ENCODE data around the gene CBS.
A peak's percentile ranks its signal among the peaks of the same experiment; 100 is the strongest.
"Not testable (repeated sequence)": the region's sequence is repeated elsewhere in the genome, so short reads cannot be mapped to it uniquely, and the experiment has no call there.

CBS gene

DNA sequence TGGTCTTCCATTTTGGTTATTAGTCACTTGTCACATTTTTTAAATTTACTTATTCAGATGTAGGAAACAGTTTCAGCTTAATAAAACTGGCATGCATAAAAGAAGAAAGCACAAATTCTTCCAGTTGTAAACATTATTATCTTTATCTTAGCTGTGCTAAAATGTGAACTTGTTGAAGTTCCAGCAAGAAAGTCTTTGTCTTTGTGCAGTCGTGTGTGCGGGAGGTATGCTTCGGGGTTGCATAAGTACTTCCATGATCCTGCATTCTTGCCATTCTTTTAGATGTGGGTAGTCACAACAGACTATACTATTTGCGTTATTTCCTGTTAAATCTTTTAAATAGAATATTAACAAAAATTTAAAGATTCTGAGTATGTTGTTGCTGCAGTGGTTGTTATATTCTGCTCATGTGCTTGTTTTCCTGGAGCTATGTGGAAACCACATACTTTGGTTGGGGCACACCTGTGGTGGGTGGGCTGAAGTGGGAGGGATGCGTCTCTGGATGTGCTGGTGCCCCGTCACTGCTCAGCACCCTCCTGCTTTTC lies 49.9 kb downstream of the CBS start:
- no peak for DNase-seq (ENCODE audit: low spot score)

DNA sequence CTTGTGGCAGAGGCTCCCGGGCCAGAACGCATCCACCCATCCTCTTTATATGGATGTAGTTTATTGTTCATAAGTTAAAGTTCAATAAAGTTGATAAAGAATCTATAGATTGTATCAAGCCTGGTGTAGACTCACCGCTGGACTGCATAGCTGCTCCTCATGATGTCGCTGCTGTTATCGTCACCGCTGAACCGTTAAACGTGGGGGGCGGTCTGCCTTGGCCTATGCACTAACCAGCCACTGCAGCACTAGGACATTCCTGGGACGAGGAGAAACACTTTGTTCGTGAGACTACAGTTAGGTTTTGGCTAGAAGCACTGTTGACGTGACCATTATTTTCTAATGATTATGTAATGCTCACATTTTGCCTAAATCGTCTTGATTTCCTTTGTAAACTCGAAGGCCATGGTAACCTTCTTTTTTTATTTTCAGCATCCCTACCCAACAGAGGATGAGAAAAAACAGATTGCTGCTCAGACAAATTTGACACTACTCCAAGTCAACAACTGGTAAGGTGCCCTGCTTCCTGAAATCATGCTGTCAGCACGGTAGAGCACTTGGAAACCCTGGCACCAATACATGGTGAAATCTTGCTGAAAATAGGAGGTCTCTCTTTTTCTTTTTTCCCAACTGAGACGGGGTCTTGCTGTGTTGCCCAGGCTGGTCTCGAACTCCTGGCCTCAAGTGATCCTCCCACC lies 51.0 kb downstream of the CBS start:
- no peak for DNase-seq (ENCODE audit: low spot score)

DNA sequence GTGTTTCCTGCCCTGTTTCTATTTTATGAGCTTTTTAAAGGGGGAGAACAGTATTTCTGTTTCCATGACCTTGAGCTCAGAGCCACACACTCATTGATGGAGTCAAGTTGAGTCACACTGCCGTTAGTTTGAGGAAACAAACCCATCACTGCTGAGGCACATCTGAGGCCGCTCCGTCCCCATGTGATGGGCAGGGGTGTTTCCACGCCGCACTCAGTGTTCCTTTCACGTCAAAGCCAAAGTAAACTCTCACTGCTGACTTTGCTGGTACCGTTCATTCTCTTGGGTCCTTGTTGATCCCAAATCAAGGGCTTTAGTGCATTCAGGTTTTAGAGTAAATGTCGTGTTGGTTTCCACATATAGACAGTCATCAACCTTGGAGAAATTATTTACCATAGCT lies 52.5 kb downstream of the CBS start:
- DNase-seq (ENCODE audit: low spot score), result no peak

DNA sequence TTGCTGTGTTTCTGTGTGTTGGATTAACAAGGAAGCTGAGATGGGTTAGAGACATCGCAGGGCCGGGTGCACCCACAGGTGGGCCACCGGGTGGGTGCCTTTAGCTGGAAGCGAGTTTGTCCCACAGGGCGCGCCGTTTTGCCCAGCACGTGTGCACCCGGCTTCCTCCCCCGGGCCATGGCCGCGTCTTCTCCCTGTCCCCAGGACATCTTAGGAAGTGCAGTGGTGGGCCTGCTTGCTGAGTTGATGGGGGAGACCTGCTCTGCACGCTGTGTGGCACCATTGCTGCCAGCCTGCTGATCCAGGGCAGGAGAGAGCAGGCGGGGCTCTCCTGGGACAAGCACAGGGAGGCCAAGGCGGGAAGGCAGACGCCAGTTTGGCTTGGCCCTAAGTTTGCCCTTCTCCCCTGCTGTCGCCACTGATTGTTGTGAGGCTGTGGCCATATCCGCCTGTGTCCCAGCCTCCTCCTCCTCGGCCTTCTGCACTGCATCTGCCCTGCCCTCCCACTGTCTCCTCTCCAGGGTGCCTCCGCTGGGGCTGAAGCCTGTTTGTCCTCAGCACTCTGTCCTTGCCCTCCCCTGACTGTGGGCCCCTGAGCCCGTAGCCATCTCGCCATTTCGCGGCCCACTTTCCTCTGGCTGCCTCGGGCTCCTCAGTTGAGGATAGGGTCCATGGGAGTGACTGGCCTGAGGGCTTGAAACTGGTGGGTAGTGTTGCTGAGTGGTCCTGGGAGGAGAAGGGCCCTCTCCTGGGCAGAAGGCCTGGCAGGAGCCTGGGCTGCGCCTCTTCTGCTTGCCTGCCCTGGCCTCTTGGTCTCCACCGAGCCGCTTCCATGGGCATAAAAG lies 53.7 kb downstream of the CBS start:
- DNase-seq (ENCODE audit: low spot score), result no peak

DNA sequence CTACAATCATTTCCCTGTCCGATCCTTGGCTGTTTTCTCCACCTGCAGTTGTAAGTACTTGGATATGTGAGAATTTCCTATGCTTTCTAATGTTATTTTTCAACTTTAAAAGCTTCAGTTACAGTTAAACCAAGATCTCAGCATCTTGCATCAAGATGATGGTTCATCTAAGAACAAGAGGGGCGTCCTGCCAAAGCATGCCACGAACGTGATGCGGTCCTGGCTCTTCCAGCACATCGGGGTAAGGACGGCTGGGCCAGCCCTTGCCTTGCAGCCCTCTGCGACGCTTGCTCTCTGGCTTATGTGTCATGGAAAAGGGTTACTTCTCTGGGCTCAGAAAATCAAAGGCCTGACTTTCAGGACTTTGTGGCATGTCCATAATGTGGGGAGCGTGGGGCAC lies 54.4 kb downstream of the CBS start:
- DNase-seq (ENCODE audit: low spot score), result no peak

DNA sequence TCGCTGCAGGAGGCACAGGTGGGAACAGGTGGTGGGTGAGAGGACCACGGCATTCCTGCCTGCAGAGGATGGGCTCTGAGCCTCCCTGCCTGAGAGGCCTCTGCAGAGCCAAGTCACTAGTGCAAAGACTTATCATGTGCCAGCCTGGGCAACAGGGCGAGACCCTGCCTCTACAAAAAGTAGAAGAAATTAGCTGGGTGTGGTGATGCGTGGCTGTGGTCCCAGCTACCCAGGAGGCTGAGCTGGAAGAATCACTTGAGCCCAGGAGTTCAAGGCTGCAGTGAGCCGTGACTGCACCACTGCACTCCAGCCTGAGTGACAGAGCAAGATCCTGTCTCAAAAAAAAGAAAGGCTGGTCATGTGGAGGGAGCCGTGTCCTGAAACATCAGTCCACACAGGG lies 54.9 kb downstream of the CBS start:
- DNase-seq (ENCODE audit: low spot score), result no peak

DNA sequence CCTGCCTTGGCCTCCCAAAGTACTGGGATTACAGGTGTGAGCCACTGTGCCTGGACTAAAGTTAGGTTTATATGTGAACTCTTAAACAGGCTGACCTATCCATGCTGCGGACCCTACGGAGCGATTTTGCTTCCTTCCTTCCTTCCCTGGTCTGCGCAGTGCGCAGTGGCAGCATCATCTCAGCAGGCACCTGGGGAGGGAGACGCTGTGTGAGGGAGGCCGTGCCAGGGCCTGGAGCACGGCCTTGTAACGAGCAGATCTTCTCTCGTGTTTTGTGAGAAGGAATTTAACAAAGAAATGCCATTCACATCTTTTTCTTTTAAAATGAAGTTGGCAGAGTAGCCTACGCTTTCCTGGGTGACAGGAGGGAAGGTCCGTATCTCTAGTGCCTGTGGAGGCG lies 55.5 kb downstream of the CBS start:
- no peak for DNase-seq (ENCODE audit: low spot score)

DNA sequence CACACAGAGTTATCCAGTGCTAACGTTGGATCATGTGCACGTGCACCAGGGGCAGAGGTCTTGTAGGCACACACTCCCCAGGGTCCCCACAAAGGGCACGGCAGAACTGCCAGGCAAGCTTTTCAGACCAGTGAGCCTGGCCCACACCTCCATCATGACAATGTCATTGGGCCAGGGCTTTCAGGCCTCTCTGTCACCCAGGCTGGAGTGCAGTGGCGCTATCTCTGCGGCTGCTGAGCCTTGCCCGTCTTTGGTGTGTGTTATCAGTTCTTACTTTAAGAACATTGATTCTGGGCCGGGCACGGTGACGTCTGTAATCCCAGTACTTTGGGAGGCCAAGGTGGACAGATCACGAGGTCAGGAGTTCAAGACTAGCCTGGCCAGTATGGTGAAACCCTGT lies 57.1 kb downstream of the CBS start:
- no peak for DNase-seq (ENCODE audit: low spot score)

DNA sequence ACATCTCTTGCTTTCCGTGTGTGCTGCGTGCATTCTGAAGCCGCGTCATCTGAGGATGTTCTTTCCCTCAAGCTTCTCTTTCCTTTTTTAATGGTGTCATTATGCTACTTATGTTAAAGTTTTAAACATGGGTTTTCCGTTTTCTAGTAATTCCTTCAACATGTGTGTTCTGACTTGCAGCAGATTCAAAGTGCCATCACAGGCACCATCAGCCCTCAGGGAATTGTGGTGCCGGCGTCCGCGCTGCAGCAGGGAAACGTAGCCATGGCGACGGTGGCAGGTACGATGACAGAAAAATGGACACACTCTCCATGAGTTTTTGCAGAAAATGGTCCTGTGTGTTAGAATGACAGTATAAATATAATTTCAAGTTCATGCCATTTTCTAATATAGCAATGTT lies 58.9 kb downstream of the CBS start:
- DNase-seq (ENCODE audit: low spot score), result no peak

DNA sequence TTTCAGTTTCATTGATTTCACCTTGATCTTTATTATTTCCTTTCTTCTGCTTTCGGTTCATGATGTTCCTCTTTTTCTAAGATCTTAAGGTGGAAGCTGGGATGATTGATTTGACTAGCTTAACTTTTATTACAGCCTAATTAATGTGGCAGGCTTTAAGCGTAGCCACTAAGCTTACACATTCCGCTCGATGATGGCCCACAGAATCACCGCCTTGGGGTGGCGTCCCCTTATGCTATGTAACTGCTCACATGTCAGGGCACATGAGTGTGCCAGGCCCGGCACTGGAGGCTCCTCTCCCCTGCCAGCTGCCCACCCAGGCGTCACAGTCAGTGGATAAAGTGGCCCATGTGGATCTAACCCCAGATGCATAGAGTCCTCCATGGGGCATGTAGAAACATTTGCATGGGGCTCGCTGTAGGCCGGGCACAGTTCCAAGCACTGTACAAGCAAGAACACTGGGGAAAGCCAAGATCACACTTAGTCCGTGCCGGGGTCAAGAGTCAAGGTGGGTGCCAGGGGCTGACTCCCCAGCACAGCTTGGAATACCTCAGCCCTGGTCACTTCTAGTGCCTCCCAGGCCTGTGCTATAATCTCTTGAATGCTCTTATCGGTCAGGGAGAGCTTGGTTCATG lies 59.6 kb downstream of the CBS start:
- DNase-seq (ENCODE audit: low spot score), result no peak

DNA sequence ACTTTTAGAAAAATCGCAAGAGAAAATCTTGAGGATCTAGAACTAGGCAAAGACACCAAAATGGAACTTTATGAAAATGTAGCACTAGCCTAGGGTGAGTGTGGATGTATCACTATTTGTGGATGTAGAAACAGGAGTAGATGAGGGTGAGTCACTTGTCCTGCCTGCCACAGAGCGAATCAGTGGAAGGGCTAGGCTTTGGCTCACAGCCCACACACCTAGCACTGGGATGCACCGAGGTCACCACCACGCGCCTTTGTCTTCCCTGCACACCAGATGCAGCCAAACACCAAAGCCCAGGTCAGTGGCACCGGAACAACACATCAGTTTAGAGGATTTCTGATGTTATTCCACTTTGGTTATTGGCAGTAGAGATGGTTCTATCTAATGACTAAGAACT lies 63.0 kb downstream of the CBS start:
- peak; percentile 20 for DNase-seq (ENCODE audit: low spot score)

DNA sequence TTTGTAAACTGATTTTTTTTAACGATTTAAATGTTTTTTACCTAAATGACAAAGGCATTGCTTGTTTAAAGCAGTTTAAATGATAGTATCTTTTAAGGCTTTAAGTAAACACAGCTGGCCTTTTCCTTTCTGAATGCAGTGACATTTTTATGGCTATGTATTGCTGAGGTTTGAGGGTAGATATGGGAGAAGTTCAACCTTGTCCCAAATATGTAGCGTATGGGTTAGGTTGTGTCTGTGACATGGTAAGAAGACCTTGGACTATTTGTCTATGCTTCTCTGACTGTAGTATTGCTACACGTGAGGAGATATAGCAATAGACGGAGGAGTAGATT lies 68.8 kb downstream of the CBS start:
- no peak for DNase-seq (ENCODE audit: low spot score)

DNA sequence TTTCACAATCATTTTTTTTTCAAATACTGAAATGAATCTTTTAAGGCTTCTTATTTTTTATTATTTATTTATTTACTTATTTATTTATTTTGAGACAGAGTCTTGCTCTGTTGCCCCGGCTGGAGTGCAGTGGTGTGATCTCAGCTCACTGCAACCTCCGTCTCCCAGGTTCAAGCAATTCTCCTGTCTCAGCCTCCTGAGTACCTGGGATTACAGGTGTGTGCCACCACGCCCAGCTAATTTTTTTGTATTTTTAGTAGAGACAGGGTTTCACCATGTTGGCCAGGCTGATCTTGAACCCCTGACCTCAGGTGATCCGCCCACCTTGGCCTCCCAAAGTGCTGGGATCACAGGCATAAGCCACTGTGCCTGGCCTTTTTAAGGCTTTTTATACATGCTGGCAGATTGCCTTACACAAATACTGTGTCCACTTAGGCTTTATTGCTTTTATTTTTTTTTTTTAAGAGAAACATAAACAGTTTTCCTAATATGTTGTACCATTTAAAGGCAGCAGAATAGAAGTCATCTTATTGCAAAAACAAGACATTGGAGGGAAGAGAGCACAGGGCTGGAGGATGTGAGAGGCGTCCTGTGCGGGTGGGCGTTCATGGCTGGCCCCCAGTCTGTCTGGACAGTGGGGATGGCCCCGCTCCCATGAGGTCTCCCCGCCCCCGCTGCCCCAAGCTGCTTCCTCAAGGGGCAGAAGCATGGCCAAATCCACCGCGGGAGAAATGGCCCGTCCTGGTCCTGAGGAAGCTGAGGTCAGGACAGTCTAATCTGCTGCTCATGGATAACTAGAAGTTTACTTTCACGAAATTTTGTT lies 69.4 kb downstream of the CBS start:
- DNase-seq (ENCODE audit: low spot score), result not testable (repeated sequence)

DNA sequence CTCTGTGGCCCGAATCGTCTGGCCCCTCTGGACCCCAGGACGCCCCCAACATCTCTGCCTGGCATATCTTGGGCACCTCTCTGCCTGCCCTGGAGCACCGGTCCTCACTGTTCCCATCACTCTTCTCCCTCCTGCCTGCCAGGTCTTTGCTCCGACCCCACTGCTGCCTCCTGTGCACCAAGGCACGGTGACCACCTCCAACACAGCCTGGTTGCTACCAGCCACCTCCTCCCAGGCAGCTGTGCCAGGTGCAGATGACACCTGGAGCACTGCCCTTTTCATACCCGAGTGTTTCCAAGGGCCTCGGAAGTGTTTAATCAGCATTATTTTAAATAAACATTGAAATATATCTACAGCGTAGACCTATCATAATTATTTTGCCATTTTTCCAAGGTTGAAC lies 70.0 kb downstream of the CBS start:
- DNase-seq (ENCODE audit: low spot score), result no peak

DNA sequence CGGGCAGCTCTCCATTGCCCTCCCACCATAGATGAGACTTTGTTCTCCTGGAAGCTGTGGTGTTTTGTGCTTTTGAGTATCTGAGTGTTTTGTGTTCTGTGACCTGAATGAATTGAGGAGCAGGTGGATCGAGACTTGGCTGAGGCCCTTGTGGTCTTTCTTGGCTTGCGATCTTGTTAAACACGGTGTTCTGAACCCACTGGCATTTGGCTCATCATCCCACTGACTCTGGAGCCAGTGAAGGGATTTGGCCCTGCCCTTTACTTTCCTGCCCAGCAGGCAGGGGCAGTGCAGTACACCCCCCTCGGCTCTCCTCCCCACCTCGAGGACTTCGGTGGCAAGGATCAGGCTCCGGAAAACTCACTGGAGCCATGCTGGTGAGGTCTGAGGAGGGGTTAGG lies 70.7 kb downstream of the CBS start:
- DNase-seq (ENCODE audit: low spot score), result no peak
